GM12872 (cell line): Measurements from ENCODE around the gene GULP1.

Experiments
- TF ChIP-seq, protein P1 (sequence below): IDR thresholded peaks from 3 replicates; pipeline ENCODE4 v1.5.1; 2011; ENCODE audit warnings: low read depth, mild to moderate bottlenecking, low read length, moderate library complexity; ENCODE audit not compliant: insufficient read depth

GULP1 gene

DNA sequence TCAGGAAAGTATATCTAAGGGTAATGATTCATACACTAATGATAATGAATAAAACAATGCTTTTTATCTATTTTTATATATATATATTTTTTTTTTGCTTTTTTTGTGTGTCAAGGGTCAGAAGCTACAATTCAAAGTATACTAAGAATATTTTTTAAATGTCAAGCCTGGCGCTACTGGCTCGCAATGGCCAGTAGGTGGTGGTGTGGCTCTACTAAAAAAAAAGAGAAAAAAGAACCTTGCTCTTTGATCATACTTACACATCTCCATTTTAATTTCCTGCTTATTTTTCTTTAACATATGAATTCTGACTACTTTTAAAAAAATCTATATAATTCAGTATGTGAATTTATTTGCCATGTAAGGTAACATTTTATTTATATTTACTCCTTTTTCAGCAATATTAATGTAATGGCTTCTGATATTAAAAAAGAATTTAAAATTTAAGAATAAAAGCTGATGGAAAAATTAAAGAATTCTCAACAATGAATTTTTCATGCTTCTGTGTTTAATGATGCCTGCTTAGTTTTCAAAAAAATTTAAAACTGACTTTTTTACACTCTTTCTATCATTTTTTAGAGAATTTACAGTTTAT lies 232.9 kb downstream of the GULP1 start:
- TF ChIP-seq, protein P1, sequence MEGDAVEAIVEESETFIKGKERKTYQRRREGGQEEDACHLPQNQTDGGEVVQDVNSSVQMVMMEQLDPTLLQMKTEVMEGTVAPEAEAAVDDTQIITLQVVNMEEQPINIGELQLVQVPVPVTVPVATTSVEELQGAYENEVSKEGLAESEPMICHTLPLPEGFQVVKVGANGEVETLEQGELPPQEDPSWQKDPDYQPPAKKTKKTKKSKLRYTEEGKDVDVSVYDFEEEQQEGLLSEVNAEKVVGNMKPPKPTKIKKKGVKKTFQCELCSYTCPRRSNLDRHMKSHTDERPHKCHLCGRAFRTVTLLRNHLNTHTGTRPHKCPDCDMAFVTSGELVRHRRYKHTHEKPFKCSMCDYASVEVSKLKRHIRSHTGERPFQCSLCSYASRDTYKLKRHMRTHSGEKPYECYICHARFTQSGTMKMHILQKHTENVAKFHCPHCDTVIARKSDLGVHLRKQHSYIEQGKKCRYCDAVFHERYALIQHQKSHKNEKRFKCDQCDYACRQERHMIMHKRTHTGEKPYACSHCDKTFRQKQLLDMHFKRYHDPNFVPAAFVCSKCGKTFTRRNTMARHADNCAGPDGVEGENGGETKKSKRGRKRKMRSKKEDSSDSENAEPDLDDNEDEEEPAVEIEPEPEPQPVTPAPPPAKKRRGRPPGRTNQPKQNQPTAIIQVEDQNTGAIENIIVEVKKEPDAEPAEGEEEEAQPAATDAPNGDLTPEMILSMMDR: peak; percentile 51

DNA sequence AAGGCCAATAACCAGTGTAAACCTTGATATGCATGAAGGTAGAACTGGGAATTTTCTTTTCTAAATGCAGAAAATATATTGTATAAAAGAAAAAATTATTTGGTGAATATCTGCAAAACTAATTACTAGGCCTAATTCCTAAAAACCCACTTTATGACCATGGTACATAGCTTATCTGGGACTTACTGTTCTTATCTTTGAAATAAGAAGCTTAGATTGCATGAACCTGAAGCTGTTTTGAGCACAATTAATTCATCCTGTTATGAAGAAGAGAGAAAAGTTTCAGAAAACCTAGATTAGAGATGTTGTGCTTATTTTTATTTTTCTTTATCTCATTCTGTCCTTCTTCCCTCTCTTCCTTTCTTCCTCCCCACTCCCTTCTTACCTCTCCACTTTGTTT lies 235.0 kb downstream of the GULP1 start:
- TF ChIP-seq, protein P1: no peak

DNA sequence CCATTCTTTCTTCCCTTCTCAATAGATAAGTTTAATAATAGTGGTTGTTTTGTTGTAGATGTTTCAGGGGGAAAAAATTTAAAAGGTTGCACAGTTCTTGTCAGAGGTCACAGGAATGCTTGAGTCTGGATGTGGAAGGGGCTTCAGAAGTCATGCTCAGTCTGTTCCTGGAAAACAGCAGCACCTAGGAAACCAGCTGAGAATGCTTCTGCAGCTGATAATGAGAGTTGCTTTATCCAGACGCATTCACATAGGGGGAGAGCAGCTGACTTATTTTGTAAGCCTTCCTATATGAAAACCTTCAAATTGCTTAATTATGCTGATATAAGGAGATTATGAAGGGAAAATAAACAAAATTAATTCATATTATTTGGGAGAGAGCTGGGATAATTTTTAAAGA lies 235.5 kb downstream of the GULP1 start:
- TF ChIP-seq, protein P1: no peak

DNA sequence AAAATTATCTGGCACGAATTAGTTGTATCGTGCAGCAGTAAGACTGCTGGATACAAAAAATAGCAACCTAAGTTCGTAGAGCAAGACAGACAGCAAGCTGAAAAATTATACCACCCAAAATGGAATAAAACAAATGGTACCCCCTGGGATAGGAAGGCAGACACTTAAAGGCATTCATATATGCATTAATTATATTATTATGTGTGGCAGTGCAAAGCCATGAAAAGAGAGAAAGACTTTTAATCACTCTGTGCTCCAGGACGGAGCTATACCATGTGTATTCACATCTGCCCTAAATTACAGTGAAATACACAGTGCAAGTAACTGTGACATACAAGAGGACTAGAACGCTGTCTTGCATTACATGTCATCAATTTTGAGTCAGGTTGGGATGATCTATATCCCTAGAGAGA lies 235.9 kb downstream of the GULP1 start:
- TF ChIP-seq, protein P1: no peak

DNA sequence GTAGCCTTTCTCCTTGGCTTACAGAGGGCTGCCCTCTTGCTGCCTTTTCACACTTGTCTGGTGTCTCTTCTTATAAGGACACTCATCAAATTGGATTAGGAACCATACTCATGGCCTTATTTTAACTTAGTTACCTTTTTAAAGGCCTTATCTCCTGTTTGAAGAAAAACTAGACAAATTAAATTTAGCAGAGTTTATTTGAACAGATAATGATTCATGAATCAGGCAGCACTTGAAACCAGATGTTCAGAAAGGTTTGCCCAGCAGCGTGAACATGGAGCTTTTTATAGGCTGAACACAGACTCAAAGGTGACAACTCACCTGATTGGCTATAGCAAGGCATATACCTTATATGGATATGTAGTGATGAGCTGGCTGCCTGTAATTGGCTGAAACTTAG lies 238.0 kb downstream of the GULP1 start:
- TF ChIP-seq, protein P1: no peak

DNA sequence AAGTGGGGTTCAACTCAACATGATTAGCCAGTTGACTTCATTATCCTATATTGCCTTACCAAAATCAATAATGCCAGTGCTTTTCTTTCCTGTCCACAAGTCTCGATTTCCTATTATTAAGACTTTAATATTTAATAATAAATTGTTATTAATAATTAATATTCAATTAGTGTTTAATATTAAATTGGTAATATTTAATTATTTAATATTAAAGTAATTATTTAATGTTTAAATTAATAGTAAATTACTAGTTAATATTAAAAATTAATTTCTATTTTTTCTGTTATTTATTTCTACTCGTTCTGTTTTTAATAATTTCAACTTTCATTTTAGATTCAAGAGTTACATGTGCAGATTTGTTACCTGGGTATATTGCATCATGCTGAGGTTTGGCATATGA lies 243.2 kb downstream of the GULP1 start:
- TF ChIP-seq, protein P1: no peak

DNA sequence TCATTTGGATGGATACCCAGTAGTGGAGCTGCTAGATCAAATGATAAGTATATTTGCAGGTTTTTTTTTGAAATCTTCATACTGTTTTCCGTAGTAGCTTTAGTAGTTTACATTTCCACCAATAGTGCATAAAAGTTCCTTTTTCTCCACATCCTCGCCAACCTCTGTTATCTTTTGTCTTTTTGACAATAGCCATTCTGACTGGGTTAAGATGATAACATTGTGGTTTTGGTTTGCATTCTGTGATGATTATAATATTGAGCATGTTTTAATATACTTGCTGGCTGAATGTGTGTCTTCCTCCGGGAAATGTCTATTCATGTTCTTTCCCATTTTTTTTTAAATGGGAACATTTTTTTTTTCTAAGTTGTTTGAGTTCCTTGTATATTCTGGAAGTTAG lies 260.0 kb downstream of the GULP1 start:
- TF ChIP-seq, protein P1: no peak
